HG02623 (cell line): Measurements from ENCODE around the gene HEATR3.

Experiments
- ATAC-seq: cut with Tn5 transposase; IDR thresholded peaks from one replicate; pipeline ENCODE4 v1.9.1; 2021; ENCODE audit warnings: moderate library complexity; ENCODE audit not compliant: unreplicated experiment

Gene HEATR3

GRCh38 chr16:50065624-50066481, at the start of gene HEATR3:
HEATR3 (plus strand) TSS chr16:50065970; CDS start chr16:50066132, 162 bp downstream.
- ATAC-seq = peak; percentile 81

- ATAC-seq = no peak
Observed at GRCh38 chr16:50017553-50017952, 48.2 kb upstream of the HEATR3 start.

- no peak for ATAC-seq
Observed at GRCh38 chr16:50021544-50021943, 44.2 kb upstream of the HEATR3 start.

GRCh38 chr16:50023641-50024040, 42.1 kb upstream of the HEATR3 start:
- ATAC-seq = no peak

GRCh38 chr16:50024207-50024606, 41.6 kb upstream of the HEATR3 start:
- ATAC-seq = no peak

- peak; percentile 99 for ATAC-seq
Observed at GRCh38 chr16:50024684-50025536, 40.9 kb upstream of the HEATR3 start, which contains the start of gene CNEP1R1. CNEP1R1 (plus strand) TSS chr16:50025225; CDS start chr16:50025316, 91 bp downstream.

- ATAC-seq = no peak
Observed at GRCh38 chr16:50025537-50025931, 40.2 kb upstream of the HEATR3 start.

- ATAC-seq = no peak
Observed at GRCh38 chr16:50027829-50028228, 37.9 kb upstream of the HEATR3 start.

- ATAC-seq = no peak
Observed at GRCh38 chr16:50035468-50035992, 30.2 kb upstream of the HEATR3 start.

- no peak for ATAC-seq
Observed at GRCh38 chr16:50036426-50036825, 29.3 kb upstream of the HEATR3 start.

GRCh38 chr16:50037662-50038220, 28.0 kb upstream of the HEATR3 start:
- no peak for ATAC-seq

GRCh38 chr16:50038286-50038685, 27.5 kb upstream of the HEATR3 start:
- no peak for ATAC-seq

- ATAC-seq = no peak
Observed at GRCh38 chr16:50038756-50039529, 26.8 kb upstream of the HEATR3 start.

GRCh38 chr16:50040018-50040417, 25.8 kb upstream of the HEATR3 start:
- no peak for ATAC-seq

GRCh38 chr16:50040710-50041109, 25.1 kb upstream of the HEATR3 start:
- no peak for ATAC-seq

- ATAC-seq = no peak
Observed at GRCh38 chr16:50043358-50043757, 22.4 kb upstream of the HEATR3 start.

GRCh38 chr16:50045412-50045811, 20.4 kb upstream of the HEATR3 start:
- ATAC-seq = no peak

- ATAC-seq = no peak
Observed at GRCh38 chr16:50046853-50047252, 18.9 kb upstream of the HEATR3 start.

GRCh38 chr16:50047864-50048263, 17.9 kb upstream of the HEATR3 start:
- no peak for ATAC-seq

GRCh38 chr16:50050802-50051201, 15.0 kb upstream of the HEATR3 start:
- ATAC-seq = no peak
